NOMO-1 treated with DMSO at 0.1 percent for 48 hours (cell line): ENCODE measurements around the gene FARP1.

Experiments
- DNase-seq: peaks from one replicate; lab custom pipeline; 2025; ENCODE audit not compliant: unreplicated experiment; lab: John Stamatoyannopoulos, UW

Gene FARP1

GRCh38 chr13:98439896-98440295, 297.0 kb downstream of the FARP1 start:
- DNase-seq, result no peak

- no peak for DNase-seq
Observed at GRCh38 chr13:98440390-98441055, 297.6 kb downstream of the FARP1 start.

- no peak for DNase-seq
Observed at GRCh38 chr13:98441056-98441676, 298.3 kb downstream of the FARP1 start.

DNA sequence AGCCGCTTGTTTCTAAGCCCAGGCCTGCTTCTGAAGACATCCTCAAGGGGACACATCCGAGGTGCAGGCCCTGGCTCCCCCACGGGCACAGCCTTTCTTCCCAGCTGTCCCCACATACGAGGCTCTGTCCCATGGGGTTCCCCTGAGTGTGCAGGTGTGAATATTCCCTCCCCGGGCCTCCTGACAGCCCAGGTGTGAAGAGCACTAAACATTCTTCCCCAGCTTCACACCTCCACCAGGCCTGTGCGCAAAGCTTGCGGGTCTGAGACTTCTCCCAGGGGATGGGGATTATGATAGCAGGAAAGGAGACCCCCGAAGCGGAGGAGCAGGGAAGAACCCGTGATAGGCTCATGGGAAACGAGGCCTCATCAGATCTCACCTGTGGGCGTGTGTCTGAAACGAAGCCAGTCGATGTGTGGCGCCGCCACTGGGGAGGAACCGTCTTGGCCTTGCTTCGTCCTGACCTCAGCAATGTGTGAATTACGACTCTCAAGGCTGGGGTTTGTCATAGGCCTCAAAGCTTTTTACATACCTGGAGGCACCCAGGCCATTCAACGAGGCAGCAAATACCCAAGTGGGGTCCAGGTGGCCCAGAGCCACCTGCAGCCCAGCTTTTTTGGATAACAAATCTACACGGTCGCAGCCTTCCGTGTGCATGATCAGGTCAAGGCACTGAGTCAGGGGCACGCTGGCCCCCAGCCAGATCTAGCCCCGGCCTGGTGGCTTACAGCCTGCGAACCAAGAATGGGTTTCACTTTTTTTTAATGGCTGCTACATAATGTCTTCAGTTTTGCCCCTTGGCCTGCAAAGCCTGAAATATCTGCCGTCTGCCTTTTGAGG, 299.7 kb downstream of the FARP1 start:
- no peak for DNase-seq

DNA sequence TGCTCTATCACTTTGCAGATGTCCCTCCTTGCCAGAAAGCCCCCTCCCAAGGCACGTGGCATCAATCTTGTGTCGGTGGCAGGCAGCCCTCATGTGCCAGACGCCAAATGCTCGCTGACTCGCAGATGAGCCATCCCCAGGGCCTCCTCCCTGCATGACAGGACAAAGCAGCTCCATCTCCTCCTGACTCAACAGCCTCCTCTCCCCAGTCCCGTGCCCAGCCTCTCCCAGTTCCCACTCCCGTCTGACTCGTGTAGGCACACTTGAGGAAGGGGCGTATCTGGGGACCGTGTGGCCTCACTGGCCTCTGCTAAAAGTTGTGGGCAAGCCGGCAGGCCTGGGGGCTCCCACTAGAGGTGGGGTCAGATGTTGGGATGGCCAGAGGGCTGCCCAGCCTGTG, 300.4 kb downstream of the FARP1 start:
- no peak for DNase-seq

DNA sequence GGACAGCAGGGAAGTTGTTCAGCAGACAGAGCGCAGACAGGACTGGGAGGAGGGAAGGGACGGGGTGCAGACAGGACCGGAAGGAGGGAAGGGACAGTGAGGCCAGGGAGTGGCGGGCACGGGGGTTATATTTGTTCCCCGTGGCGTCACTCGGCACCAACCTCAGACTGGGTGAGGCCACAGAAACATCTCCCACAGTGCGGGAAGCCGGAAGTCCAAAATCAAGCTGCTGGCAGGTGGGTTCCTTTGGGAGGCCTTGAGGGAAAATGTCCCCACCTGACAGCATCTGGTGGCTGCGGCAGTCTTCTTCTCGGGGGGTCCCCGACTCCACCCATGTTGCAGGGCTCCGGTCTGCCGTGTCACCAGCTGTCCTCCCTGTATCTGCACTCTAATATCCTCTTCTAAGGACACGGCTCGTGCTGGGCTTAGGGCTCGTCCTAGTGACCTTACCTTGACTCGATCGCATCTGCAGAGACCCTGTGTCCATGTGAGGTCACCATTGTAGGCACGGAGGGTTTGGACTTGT, 301.0 kb downstream of the FARP1 start:
- DNase-seq, result no peak

DNA sequence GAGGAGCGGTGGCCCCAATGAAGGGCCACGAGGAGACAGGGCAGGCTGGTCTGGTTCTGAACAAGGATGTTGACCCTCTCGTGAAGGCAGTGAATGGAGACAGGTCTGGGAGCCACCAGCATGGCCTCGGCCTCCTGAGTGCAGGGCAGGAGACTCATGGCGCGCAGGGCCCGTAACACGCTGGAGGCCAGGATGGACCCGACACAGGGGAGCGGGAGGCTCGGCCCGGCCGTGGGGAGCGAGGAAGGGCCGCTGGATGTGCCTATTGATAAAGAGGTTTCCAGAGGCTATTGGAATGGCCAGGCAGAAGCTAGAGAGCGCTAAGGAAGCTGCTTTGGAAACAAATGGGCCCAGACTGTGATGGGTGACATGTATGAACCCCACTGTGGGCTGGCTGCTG, 301.5 kb downstream of the FARP1 start:
- DNase-seq, result no peak

GRCh38 chr13:98445340-98446233, 302.7 kb downstream of the FARP1 start:
- peak; percentile 61 for DNase-seq

DNA sequence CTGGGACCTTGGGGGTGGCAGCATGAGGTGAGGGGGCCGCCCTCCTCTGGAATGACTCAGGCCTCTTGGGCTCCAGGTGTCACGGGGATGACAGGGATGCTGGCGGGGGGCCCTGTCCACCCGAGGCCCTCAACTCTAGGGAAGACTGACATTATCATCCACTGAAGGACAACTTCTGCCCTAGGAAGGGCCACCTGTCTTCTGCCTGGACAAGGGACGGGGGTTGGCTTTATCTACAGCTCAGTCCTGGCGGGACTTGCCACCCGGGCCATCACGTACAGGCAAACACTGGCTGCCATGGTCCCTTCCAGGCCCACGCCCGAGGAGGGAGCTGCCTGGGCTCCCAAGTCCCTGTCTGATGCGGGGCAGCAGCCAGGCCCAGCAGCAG, 303.3 kb downstream of the FARP1 start:
- DNase-seq, result no peak

GRCh38 chr13:98447130-98447529, 304.2 kb downstream of the FARP1 start:
- no peak for DNase-seq

DNA sequence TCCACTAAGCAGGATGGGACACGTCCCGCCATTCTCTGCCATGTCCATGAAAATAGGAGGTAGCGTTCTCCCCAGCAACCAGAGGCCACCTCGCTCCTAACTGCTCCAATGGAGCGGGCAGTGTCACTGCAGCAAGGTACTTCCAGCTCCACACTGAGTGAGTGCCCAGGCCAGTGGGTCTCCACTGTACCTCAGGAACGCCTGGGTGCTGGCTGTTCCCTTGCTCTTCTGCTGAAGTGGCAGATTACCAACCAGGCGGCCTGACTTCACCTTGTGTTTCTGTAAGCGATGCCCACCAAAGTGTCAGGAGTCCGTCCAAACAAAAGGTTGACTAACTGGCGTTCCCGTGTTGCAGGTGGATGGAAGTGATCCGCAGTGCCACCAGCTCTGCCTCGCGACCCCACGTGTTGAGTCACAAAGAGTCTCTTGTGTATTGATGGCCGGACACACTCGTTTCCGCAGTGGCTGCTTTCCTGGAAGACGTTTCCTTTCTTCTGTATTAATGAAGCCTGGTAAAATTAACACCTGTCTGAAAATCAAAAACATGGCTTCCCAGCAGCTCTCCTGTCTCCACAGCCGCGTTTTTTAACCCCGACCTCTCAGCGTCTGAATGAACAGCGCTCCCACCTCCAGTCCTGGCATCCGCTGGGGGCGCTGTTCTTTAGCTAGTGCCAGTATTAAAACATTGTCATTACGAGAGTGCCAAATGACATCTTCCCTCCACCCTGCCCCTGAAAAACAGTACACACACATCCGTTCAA, 305.2 kb downstream of the FARP1 start:
- DNase-seq, result no peak

GRCh38 chr13:98448642-98448928, 305.7 kb downstream of the FARP1 start:
- DNase-seq, result no peak

DNA sequence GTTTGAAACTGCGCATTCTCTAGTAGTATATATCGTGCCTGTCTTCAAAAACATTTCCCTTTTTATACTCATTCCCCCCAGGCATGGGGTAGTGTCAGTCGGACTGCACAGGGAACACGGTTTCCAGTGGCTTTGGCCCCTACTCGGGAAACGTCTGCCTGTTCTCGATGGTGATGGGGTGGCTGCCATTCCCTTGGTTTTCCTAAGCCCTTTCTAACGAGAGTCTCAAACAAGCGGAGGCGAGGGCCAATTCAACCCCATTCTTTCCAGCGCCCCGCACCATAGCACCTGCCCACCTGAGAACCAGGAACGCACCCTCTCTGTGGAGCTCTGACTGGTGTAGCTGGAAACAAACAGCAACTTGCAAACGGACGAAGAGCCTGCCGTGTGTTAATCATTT, 306.4 kb downstream of the FARP1 start:
- no peak for DNase-seq

DNA sequence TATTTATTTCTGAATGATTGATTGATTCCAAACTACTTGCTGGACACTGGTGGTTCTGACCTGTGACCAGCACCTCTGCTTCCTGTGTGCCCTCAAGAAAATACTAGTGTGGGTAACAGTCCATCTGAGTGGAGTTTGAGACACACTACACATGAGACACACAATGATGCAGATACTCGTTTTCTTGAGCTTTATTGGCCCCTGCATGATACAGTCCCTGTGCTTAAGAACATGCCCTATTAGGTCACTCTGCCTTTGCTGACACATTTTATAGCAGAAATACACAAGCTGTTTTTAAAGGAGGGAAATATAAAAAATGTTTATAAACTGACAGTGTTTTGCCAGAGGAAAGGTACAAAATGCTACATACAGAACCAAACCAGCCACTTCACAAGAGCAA, 307.1 kb downstream of the FARP1 start:
- no peak for DNase-seq

DNA sequence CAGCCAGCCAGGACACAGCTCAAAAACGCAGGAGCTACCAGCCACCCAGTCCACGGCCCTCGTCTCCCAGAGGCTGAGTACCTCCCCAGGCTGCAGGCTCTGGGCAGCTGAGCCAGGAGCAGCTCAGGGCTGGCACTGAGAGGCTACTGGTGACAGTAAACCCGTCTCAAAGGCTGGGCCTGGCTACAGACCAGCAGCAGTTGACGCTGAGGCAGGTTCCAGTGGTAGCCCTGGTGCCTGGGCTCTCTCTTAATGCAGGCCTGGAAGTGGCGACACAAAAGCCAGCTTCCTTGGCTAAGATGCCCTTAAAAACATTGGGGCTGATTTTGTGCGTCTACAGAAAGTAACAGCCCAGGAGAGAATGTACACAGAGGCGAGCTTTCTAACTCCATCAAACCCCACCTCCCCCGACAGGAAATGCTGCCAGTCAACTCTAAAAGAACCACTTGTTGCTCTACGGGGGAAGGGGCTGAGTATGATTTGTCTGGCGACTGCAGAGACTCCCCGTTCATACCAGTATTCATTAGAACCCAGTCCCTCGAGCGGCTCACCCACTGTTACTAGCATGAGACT, 307.7 kb downstream of the FARP1 start:
- no peak for DNase-seq

DNA sequence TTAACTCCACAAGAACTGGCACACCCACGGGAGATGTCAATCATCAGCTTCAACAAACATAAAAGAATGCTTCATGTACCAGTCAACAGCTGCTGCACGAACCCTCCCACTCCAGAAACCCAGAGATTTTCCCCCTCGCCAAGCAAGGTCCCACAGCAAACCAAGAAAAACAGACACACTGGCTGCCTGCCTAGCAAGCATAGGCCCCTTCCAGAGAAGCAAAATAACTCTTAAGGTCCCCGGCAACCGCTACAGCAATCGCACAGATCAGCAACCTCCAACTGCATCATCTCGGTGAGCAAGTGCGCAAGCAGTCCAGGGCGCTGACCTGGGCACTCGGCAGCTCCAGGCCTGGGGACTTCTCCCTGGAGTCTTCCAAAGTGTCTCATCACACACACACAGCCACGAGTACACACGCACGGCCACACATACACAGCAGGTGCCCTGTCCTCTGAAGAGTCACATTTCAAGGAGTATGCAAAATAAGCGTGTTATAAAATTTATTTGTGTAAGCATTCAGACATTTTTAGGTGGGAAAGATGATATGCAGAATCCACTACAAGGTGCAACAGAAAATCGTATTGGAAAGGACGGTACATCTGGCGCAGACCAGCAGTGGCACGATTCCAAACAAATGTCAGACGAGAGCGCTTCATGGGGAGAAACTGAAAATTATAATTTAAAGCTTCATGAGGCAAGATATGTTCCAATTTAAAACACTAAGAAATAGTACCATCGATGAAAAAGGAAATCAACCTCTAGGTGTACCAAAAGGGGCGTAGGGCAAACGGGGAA, 309.0 kb downstream of the FARP1 start:
- DNase-seq, result no peak

GRCh38 chr13:98452851-98453843, 310.3 kb downstream of the FARP1 start:
- DNase-seq, result no peak

GRCh38 chr13:98454389-98454881, 311.5 kb downstream of the FARP1 start:
- no peak for DNase-seq
